GM20000 (cell line): Measurements from ENCODE around the gene UBE2S.

ENCODE experiments used
- DNase-seq: peaks from one replicate; pipeline ENCODE4 v3.0.0; 2012; ENCODE audit warnings: low spot score
- TF ChIP-seq, protein P1 (sequence below): IDR thresholded peaks from 2 replicates; pipeline ENCODE4 v1.5.1; 2012; ENCODE audit warnings: mild to moderate bottlenecking, control low read depth; ENCODE audit errors: extremely low read depth, missing control alignments

UBE2S gene

DNA sequence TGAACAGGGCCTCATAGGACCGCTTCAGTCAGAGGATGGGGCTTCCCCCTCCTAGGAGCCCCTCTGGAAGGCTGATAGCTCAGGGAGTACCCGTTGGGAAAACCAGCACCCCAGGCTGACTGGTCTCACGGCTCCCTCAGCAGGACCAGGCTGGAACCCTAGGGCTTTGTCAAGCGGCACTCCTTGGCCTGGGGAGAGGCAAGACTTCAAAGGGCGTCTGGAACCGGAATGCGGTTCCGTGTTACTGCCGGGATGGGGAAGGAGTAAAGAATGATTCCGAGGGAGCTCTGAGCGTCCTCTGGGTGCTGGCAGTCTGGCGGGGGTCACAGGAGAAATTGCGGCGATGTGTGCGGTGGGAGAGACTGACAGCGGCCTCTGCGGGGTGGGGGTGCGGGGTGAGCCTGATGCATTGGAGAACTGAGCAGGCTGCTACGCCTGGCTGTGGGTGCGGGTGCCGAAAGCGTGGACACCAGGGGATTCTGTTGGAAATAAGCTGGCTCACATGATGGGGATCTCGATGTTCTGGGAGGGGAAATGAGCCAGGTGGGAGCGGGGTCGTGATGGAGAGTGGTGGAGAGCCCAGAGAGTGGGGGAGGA lies 54.9 kb downstream of the UBE2S start:
- no peak for DNase-seq
- TF ChIP-seq, protein P1, sequence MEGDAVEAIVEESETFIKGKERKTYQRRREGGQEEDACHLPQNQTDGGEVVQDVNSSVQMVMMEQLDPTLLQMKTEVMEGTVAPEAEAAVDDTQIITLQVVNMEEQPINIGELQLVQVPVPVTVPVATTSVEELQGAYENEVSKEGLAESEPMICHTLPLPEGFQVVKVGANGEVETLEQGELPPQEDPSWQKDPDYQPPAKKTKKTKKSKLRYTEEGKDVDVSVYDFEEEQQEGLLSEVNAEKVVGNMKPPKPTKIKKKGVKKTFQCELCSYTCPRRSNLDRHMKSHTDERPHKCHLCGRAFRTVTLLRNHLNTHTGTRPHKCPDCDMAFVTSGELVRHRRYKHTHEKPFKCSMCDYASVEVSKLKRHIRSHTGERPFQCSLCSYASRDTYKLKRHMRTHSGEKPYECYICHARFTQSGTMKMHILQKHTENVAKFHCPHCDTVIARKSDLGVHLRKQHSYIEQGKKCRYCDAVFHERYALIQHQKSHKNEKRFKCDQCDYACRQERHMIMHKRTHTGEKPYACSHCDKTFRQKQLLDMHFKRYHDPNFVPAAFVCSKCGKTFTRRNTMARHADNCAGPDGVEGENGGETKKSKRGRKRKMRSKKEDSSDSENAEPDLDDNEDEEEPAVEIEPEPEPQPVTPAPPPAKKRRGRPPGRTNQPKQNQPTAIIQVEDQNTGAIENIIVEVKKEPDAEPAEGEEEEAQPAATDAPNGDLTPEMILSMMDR: no peak

DNA sequence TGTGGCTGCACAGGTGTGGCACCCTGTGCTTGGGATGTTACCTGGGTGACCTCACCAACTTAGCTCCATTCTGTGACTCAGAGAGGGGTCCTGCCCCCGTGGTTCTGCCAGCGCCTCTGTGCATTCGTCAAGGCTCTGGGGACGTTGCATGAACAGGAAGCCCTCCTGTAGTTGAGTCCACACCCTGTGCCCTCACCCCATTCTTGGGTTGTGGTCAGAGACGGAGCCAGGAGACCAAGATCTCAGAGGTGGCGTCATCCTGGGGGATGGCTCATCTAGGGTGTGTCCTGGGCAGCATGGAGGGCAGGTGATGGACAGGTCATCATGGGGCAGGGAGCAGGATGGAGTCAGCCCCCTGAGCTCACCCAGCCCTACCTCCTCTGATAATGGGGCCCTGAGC lies 55.5 kb downstream of the UBE2S start:
- DNase-seq: no peak
- TF ChIP-seq, protein P1: no peak

DNA sequence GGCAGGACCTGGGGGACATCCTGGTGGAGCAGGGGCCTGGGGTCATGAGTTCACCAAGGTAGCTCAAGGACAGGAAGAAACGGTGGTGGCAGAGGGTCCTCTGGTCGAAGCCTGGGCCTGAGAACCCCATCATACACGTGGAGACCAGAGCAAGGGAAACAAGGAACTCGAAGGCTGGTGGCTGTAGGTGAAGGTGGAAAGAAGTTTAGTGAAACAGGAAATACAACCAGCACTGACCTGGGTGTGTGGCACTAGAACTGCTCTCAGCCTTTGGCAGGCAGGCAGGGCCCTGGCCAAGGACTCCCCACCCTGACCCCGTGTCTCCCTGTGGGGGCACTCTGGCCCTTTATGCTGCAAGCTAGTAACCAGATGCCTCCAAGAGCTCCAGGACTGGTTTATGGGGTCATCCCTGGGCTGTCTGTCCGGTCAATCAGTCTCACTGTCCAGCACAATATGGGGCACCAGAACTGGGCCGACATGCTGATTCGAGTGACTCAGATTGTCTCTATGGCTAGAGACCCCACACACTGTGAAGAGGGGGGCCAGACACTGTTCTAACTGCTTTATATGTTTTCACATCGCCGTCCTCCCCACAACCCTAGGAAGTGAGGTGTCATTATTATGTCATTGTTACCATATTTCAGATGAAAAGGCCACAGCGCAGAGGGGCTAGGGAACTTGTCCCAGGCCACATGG lies 56.8 kb downstream of the UBE2S start:
- TF ChIP-seq, protein P1: no peak
- no peak for DNase-seq
